ENCODE results near the gene FRMD5.

DNA sequence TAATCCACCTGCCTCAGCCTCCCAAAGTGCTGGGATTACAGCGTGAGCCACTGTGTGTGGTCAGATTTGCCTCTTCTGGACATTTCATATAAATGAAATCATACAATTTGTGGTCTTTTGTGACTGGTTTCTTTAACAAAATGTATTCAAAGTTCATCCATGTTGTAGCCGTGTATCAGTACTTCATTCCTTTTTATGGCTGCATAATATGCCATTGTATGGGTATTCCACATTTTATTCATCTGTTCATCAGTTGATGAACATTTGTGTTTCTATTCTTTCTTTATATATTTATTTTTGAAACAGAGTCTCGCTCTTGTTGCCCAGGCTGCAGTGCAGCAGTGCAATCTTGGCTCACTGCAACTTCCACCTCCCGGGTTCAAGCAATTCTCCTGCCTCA is 342.5 kb downstream of the FRMD5 start:
- TF ChIP-seq EZH2phosphoT487 (IDR thresholded peaks at IDR 0.05; ENCODE audit: low read length) (no peak), CTCF (IDR thresholded peaks at IDR 0.05; ENCODE audit: low read length) (no peak)

All from MM.1S (cell line).